GM08714 (cell line): ENCODE measurements around the gene AGTRAP.

Source experiments
- H3K4me3 ChIP-seq: fragments of 200-500 bp; sonication (Bioruptor generic); 2 replicates; pipeline ENCODE4 v1.5.1; 2014; ENCODE audit warnings: mild to moderate bottlenecking, low read length, inconsistent platforms
- ZNF274 ChIP-seq: IDR thresholded peaks from 2 replicates; pipeline ENCODE4 v1.6.1; 2012; ENCODE audit warnings: mild to moderate bottlenecking, low read depth, low read length

The AGTRAP gene

GRCh38 chr1:11719313-11720032, 16.5 kb upstream of the AGTRAP start:
- no peak for TF ChIP-seq ZNF274
- H3K4me3 ChIP-seq: peak overlapping the region; percentile 6; the same call in 1 of the 2 replicates

GRCh38 chr1:11720033-11720376, 15.9 kb upstream of the AGTRAP start:
- no peak overlapping the region for H3K4me3 ChIP-seq
- no peak for TF ChIP-seq ZNF274

GRCh38 chr1:11720525-11720924, 15.4 kb upstream of the AGTRAP start:
- H3K4me3 ChIP-seq: no peak overlapping the region
- no peak for TF ChIP-seq ZNF274

GRCh38 chr1:11721311-11721710, 14.6 kb upstream of the AGTRAP start:
- H3K4me3 ChIP-seq: no peak overlapping the region
- no peak for TF ChIP-seq ZNF274

- TF ChIP-seq ZNF274: no peak
- H3K4me3 ChIP-seq: no peak overlapping the region
These were observed 13.4 kb upstream of the AGTRAP start for GRCh38 chr1:11722538-11722937.

GRCh38 chr1:11725616-11726015, 10.3 kb upstream of the AGTRAP start:
- no peak for TF ChIP-seq ZNF274
- no peak overlapping the region for H3K4me3 ChIP-seq

- TF ChIP-seq ZNF274: no peak
- no peak overlapping the region for H3K4me3 ChIP-seq
These were observed 8.8 kb upstream of the AGTRAP start for GRCh38 chr1:11727119-11727518.

GRCh38 chr1:11728126-11728806, 7.7 kb upstream of the AGTRAP start:
- TF ChIP-seq ZNF274: no peak

GRCh38 chr1:11729155-11729497, 6.8 kb upstream of the AGTRAP start:
- H3K4me3 ChIP-seq: no peak overlapping the region
- no peak for TF ChIP-seq ZNF274

More at GRCh38 chr1:11728126-11728806, 7.7 kb upstream of the AGTRAP start:
- no peak overlapping the region for H3K4me3 ChIP-seq

- H3K4me3 ChIP-seq: no peak overlapping the region
- TF ChIP-seq ZNF274: no peak
These were observed 6.2 kb upstream of the AGTRAP start for GRCh38 chr1:11729498-11730428.

GRCh38 chr1:11730429-11730891, 5.5 kb upstream of the AGTRAP start:
- peak overlapping the region; percentile 7; the same call in 1 of the 2 replicates for H3K4me3 ChIP-seq
- no peak for TF ChIP-seq ZNF274

GRCh38 chr1:11731691-11732283, 4.1 kb upstream of the AGTRAP start:
- no peak overlapping the region for H3K4me3 ChIP-seq
- TF ChIP-seq ZNF274: no peak

GRCh38 chr1:11733306-11733705, 2.6 kb upstream of the AGTRAP start:
- no peak overlapping the region for H3K4me3 ChIP-seq
- TF ChIP-seq ZNF274: no peak

GRCh38 chr1:11735531-11735853, 444 bp upstream of the AGTRAP start:
- TF ChIP-seq ZNF274: no peak
- H3K4me3 ChIP-seq: no peak overlapping the region; the same call in 1 of the 2 replicates
